Left cardiac atrium (tissue), 4 donors: ENCODE results near the gene LYRM4. TPM values are rescaled to one million over a fixed set of nuclear protein-coding genes. Genes with fewer than 3 reads are reported as not detected.
"Not testable (repeated sequence)": the region's sequence is repeated elsewhere in the genome, so short reads cannot be mapped to it uniquely, and the experiment has no call there.

Source experiments
- ATAC-seq, 2 donors: fragments of 200-7000 bp; cut with Tn5 transposase; one replicate each; pipeline ENCODE4 v1.9.1; 2020; ENCODE audit warnings: mild to moderate bottlenecking in 2 of 2, moderate library complexity in 2 of 2
- DNase-seq: peaks from one replicate; pipeline ENCODE4 v3.0.0-alpha.2; 2020
- intact Hi-C, 2 donors: fragments of 100-400 bp; cut with DNase I; formaldehyde crosslinking; loops; one replicate each; pipeline versions ENCODE4 v1.14.1 to v1.15.1; 2022 to 2023
- microRNA-seq, 2 donors: library from miRNA; unstranded; fragments of <30 nt; microRNA quantifications; one replicate each; pipeline ENCODE4 v1.2.0, GENCODE V29; 2020
- total RNA-seq, 2 donors: library from RNA; stranded (reverse); fragmentation: NEBNext Ultra II Directional; extraction: Animal tissue kit (Norgen Biotek cat#: 25700); gene quantifications; one replicate each; pipeline ENCODE4 v1.2.1, GENCODE V29; 2021
- donor health status: DM: no; HTN: yes; CAD: no.
- donor health status: DM: no; HTN: yes; CAD: no; lungs with severe emphysema.
- donor health status: DM: yes; HTN: yes; CAD: no.
- donor health status: Dilated cardiomyopathy.

The LYRM4 gene
- total RNA-seq, 2 donors from 2014 or later = 19.2 to 21.7 TPM

- no peak for ATAC-seq
- intact Hi-C loops = no loop called here
- no peak for DNase-seq
These were observed 179.6 kb downstream of the LYRM4 start for GRCh38 chr6:5081182-5081581.

GRCh38 chr6:5080574-5080973 is 180.2 kb downstream of the LYRM4 start:
- intact Hi-C loops = no loop called here
- ATAC-seq = no peak
- no peak for DNase-seq

- DNase-seq (no peak), ATAC-seq (no peak)
- intact Hi-C loops = loop anchor here in 1 of 2 donors (2.0 kb wide), 1 partner anchor 35 kb away; no protein-coding TSS in a partner anchor
These were observed 181.1 kb downstream of the LYRM4 start for GRCh38 chr6:5079692-5080091.

DNA sequence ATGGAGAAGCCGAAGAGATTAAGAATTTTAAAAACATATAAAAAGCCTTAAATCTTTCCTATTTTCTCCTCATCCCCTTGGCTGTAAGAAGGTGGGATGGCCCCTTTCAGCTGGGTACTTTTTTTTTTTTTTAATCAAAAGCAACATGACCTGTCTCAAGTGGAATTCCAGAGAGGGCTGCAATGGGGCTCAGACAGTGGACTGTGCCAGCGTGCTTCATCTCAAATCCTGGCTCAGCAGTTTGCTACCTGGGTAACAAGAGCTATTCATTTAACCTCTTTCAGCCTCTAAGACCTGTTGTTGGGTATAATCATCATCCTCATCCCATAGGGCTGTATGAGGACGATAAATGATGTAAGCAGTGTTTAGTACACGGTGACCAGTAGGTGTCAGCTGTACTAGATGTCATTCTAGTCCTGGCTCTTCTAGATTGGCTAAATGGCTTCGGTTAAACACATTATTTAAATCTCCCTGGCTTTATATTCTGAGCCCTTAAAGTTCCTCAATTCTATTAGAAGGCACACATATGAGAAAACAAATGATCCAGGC is 182.6 kb downstream of the LYRM4 start:
- DNase-seq = no peak
- peak; percentile 50 to 63 for ATAC-seq
- intact Hi-C loops = loop anchor here in 1 of 2 donors (2.0 kb wide), 1 partner anchor 37 kb away; no protein-coding TSS in a partner anchor

DNA sequence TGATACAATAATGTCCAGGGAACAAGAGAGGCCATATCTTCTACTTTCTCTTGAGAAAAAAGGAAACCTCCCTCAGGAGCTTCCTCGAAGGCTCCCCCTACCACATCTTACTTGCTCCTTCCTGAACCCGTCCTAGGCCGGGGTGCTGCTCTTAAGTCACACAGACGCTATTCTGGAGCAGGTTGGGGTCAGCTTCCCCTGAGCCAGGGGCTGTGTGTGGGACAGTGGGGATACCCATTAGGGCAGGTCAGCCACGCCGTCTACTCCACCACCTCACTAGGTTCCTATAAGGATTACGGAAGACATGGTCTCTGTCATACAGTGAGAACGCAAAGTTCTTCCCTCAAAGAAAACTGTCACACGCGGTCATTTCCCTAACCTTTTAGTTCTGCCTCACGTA is 183.8 kb downstream of the LYRM4 start:
- intact Hi-C loops = no loop called here
- no peak for ATAC-seq
- no peak for DNase-seq

GRCh38 chr6:5073992-5074391 is 186.8 kb downstream of the LYRM4 start:
- ATAC-seq = no peak
- intact Hi-C loops = no loop called here
- DNase-seq = no peak

GRCh38 chr6:5072440-5072839 is 188.3 kb downstream of the LYRM4 start:
- ATAC-seq (no peak), DNase-seq (no peak)
- intact Hi-C loops = no loop called here

GRCh38 chr6:5071216-5071615 is 189.5 kb downstream of the LYRM4 start:
- no peak for DNase-seq
- no peak for ATAC-seq
- intact Hi-C loops = no loop called here

DNA sequence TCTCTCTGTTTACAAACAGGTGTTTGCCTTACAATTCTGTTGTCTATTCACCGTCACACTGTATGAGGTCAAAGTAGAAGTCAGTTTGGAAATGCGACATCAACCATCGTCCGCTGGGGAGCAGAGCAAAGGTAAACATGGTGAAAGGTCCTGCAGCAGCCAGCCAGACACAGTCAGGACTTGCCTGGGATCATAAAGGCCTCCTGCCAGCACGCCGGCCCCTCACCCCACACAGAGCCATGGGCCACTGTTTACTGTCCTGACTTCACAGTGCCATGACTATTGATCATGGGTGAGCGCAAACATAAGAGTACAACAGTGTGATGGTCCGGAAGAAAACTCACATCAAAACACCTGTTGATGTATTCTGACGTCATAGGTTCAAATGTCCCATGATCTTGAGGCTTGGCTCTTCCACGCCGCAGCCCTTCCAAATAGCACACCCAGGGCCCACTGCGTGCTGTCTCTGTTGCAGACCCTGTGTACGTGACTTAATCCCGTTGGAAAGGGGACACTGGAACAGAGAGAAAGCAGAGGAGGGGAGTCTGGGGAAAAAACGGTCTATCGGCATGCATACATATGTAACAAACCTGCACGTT is 192.5 kb downstream of the LYRM4 start:
- intact Hi-C loops = no loop called here
- DNase-seq = no peak
- no peak for ATAC-seq

GRCh38 chr6:5067305-5067704 is 193.4 kb downstream of the LYRM4 start:
- intact Hi-C loops = no loop called here
- no peak for DNase-seq
- ATAC-seq = no peak

DNA sequence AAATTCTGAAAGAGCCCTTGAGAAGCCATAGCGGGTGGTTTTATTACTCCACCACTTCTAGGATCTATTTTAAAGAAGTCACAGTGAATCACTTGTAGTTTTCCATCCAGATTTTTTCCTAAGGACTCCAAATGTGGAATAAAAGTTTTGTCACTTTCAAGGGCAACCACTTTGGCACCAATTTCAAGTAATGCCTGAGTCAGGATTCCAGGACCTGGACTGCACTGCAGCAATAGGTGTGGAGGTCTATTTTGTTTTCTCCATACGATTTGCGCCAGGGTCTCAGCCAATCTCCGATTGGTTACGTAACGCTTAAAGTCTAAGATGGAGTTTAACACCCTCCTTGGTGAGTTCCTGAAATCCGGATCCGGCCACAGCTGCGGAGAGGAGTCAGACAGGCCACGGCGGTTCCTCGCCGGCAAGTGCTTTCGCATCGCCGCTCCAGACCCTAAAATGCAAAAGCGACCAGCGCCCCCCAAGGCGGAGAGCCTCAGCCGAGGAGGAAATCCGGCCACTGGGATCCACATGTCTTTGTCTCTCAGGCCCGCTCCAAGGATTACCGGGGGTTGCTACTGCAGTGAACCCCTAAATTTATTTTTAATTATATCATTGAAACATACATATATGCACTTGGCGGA is 194.2 kb downstream of the LYRM4 start:
- intact Hi-C loops = no loop called here
- ATAC-seq (no peak), DNase-seq (no peak)

GRCh38 chr6:5063617-5064016 is 197.1 kb downstream of the LYRM4 start:
- ATAC-seq (no peak), DNase-seq (no peak)
- intact Hi-C loops = no loop called here

GRCh38 chr6:5061152-5061551 is 199.6 kb downstream of the LYRM4 start:
- intact Hi-C loops = no loop called here
- ATAC-seq (no peak), DNase-seq (no peak)

- DNase-seq, ATAC-seq, intact Hi-C loops: not testable (repeated sequence)
These were observed 200.3 kb downstream of the LYRM4 start for GRCh38 chr6:5060439-5060838.

GRCh38 chr6:5059036-5059896 is 201.5 kb downstream of the LYRM4 start:
- intact Hi-C loops = loop anchor here (5.0 to 10.0 kb wide), 3 partner anchors 56 to 343 kb away; no protein-coding TSS in a partner anchor
- DNase-seq (no peak), ATAC-seq (no peak)

Small RNA genes within 50 kb of the gene (microRNA-seq; reads per million reads assigned to microRNA genes)
- gene MIR3691 = 0.27 to 1.6 reads per million in 2 donors

Other genes with a start within 250 kb of the LYRM4 start
- 10 to 100 TPM in 1 of 2 donors, 1 to 10 TPM in 1; 7.4 to 10.7 TPM for gene PPP1R3G, start 175.6 kb downstream of the LYRM4 start, total RNA-seq
- gene FARS2, start 563 bp upstream of the LYRM4 start, total RNA-seq = 10 to 100 TPM; 14.6 to 16.4 TPM